Chondrocyte (in vitro differentiated cells): ENCODE data around the gene LMO1. TPM values are rescaled to one million over a fixed set of nuclear protein-coding genes. Genes with fewer than 3 reads are reported as not detected.

Experiments
- DNase-seq: peaks from one replicate; pipeline ENCODE4 v3.0.0; 2021; ENCODE audit warnings: mixed read lengths, low spot score
- H3K27ac Mint-ChIP-seq: one replicate; pipeline ENCODE4 v1.8.0; 2021; ENCODE audit warnings: mild to moderate bottlenecking, moderate library complexity, mixed read lengths; ENCODE audit not compliant: unreplicated experiment
- H3K27me3 Mint-ChIP-seq: 2 replicates; pipeline ENCODE4 v1.8.0; 2021; ENCODE audit warnings: low read depth, mixed read lengths
- H3K36me3 Mint-ChIP-seq: 2 replicates; pipeline ENCODE4 v1.8.0; 2021; ENCODE audit warnings: low read depth, mixed read lengths
- H3K4me1 Mint-ChIP-seq: 2 replicates; pipeline ENCODE4 v1.8.0; 2021; ENCODE audit warnings: low read depth, mild to moderate bottlenecking, mixed read lengths
- H3K4me3 Mint-ChIP-seq: one replicate; pipeline ENCODE4 v1.8.0; 2021; ENCODE audit warnings: mild to moderate bottlenecking, moderate library complexity, mixed read lengths; ENCODE audit not compliant: unreplicated experiment
- H3K9me3 Mint-ChIP-seq: 2 replicates; pipeline ENCODE4 v1.8.0; 2021; ENCODE audit warnings: low read depth, mixed read lengths
- total RNA-seq: library from RNA; stranded (reverse); gene quantifications from 3 replicates; pipeline ENCODE4 v1.2.1, GENCODE V29; 2021
- TF ChIP-seq, protein P1 (sequence below): fragments of 200-600 bp; sonication (generic); IDR thresholded peaks from 2 replicates; pipeline ENCODE4 v1.5.0; 2021; ENCODE audit warnings: antibody characterized with exemption, mild to moderate bottlenecking, moderate library complexity

Gene LMO1
- total RNA-seq, 1 donor from 2014 or later = not detected

DNA sequence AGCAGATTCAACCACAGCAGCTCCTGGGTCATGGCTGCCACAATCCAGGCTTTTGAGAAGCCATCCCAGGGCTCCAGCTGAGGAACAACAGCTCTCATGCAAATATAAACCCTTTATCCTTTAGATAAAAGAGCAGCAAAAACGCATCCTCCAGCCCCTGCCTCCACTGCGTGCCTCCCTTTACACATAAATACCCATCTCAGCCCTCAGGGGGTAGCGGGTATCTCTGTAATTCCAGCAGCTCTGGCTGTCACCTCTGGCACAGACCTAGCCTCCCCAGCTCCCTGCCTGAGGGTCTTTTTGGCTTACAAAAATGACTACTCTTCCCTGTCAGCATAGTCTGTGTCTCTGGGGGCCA, 21.6 kb downstream of the LMO1 start:
- Mint-ChIP-seq H3K9me3 (no peaks in the 10 kb centered on the region), H3K27me3 (peaks cover 31% of the 10 kb centered on the region), H3K36me3 (no peaks in the 10 kb centered on the region), H3K4me3 (no peak overlapping the region), H3K27ac (no peak overlapping the region), H3K4me1 (no peaks in the 10 kb centered on the region)
- TF ChIP-seq, protein P1, sequence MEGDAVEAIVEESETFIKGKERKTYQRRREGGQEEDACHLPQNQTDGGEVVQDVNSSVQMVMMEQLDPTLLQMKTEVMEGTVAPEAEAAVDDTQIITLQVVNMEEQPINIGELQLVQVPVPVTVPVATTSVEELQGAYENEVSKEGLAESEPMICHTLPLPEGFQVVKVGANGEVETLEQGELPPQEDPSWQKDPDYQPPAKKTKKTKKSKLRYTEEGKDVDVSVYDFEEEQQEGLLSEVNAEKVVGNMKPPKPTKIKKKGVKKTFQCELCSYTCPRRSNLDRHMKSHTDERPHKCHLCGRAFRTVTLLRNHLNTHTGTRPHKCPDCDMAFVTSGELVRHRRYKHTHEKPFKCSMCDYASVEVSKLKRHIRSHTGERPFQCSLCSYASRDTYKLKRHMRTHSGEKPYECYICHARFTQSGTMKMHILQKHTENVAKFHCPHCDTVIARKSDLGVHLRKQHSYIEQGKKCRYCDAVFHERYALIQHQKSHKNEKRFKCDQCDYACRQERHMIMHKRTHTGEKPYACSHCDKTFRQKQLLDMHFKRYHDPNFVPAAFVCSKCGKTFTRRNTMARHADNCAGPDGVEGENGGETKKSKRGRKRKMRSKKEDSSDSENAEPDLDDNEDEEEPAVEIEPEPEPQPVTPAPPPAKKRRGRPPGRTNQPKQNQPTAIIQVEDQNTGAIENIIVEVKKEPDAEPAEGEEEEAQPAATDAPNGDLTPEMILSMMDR = no peak
- DNase-seq = no peak

DNA sequence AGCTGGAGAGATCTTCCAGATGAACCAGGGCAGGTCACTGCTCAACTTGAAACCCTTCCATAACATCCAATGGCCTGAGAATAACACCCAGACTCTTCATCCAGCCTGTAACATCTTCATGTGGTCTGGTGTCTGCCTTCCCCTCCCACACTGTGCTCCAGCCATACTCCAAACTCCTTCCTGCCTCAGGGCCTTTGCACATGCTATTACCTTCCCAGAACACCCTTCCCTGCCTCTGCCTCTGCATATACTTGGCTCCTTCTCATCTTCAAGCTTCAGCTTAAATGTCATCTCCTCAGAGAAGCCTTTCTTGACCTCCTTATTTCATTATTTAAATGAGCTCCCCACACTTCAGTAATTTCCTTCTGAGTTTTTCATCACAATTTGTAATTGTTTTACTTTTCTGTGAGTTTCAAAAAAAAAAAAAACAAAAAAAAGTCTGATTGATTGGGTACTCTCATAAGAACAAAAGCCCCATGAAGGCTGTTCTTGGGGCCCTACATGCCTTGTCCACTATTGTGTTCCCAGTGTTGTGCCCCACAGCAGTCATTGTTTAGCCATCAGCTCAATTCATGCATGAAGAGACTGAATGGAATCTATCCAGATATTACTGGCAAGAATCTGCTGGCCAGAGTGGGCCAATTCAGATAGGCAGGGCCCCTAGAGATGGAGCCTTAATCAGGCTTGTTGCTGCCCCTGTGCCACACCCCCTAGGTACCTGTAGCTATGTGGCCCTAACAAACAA, 22.1 kb downstream of the LMO1 start:
- Mint-ChIP-seq H3K27ac (no peak overlapping the region), H3K4me3 (no peak overlapping the region), H3K27me3 (peaks cover 28% of the 10 kb centered on the region), H3K4me1 (no peaks in the 10 kb centered on the region), H3K9me3 (no peaks in the 10 kb centered on the region), H3K36me3 (no peaks in the 10 kb centered on the region)
- DNase-seq = no peak
- TF ChIP-seq, protein P1 = no peak

DNA sequence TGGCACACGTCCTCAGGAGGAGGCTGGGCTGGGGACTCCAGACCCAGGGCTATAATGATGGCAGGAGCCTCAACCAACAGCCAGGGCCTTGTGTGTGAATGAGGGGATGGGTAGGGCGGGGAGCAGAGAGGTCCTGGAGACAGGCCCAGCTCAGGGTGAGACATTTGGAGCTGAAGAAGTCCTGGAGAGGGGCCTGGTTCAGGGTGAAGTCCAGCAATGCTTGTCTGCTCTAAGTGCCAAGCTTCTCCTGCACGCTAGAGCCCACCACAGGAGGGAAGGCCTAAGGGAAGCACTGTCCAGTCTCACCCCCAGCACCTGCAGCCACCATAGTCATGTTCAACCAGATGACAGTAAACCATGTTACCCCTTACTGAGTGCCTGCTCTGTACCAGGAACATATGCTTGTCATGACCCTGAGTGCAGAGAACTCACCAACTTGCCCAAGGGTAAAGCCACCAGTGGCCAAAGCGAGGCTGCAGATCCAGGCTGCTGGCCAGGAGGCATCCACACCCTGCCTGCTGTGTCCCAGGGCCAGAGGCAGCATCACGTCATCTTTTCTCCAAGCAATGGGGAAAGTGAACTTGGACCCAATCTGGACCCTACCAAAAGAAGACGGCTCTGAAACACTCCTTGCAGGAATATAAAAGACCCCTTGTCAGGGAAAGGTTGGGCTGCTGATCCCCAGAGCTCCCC, 24.0 kb downstream of the LMO1 start:
- DNase-seq = no peak
- Mint-ChIP-seq H3K4me3 (no peak overlapping the region), H3K27me3 (peaks cover 12% of the 10 kb centered on the region), H3K36me3 (no peaks in the 10 kb centered on the region), H3K9me3 (no peaks in the 10 kb centered on the region), H3K4me1 (peaks cover under 1% of the 10 kb centered on the region), H3K27ac (no peak overlapping the region)
- TF ChIP-seq, protein P1 = no peak

DNA sequence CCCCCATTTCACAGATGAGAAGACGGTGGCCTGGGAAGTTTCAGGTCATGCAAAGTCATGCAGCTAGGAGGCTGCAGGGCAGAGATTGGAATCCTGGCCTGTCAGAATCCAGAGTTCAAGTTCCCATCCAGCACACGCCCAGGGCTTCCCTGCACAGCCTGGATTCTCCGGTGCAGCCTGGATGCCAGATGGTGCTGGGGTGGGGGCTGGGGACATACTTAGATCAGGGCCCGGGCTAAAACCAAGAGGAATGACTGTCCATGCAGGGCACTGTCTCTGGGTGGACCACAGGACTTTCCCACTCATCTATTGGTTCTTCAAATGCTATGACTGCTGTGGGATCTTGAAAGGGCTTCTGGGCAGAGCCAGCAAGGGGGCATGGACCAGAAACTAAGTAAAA, 24.6 kb downstream of the LMO1 start:
- Mint-ChIP-seq H3K4me1 (peaks cover 7% of the 10 kb centered on the region), H3K9me3 (no peaks in the 10 kb centered on the region), H3K27me3 (peaks cover 9% of the 10 kb centered on the region), H3K4me3 (no peak overlapping the region), H3K27ac (no peak overlapping the region), H3K36me3 (no peaks in the 10 kb centered on the region)
- TF ChIP-seq, protein P1 = no peak
- DNase-seq = no peak

DNA sequence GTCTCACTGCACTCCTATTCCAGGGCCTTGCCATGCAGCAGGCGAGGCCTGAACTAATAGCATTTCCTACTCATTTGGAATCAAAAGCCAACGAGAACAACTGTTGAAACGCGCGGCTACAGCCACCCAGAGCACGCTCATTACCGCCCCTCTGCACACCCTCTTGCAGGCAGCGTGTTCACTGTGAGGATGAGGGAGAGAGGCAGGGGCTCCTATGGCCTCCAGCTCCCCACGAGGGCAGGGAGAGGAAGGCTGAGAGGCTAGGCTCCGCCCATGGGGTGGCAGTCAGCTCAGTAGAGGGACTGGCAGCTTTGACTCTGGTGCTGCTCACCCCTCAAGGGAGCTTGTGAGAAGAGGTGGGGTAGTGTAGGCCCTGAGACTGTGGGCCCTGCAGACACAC, 26.2 kb downstream of the LMO1 start:
- Mint-ChIP-seq H3K4me1 (peaks cover 12% of the 10 kb centered on the region), H3K36me3 (no peaks in the 10 kb centered on the region), H3K27me3 (peaks cover 4% of the 10 kb centered on the region), H3K4me3 (no peak overlapping the region), H3K27ac (no peak overlapping the region), H3K9me3 (no peaks in the 10 kb centered on the region)
- TF ChIP-seq, protein P1 = no peak
- peak; percentile 25 for DNase-seq
